H1 (cell line): ENCODE data around the gene PLA2G4F. TPM values are rescaled to one million over a fixed set of nuclear protein-coding genes. Genes with fewer than 3 reads are reported as not detected.

Experiments
- CTCF ChIA-PET: fragments of 300-600 bp; sonication (Branson Sonifier 250); formaldehyde crosslinking; loops from one replicate; lab custom pipeline; 2021; ENCODE audit not compliant: partially characterized antibody; lab: Charles Lee
- POLR2A ChIA-PET: fragments of 300-600 bp; sonication (Branson Sonifier 250); formaldehyde crosslinking; loops from one replicate; lab custom pipeline; 2021; ENCODE audit warnings: inconsistent platforms; ENCODE audit not compliant: partially characterized antibody; lab: Charles Lee
- DNase-seq, 2 experiments: peaks; one replicate each; pipeline versions ENCODE4 v3.0.0 to v3.0.0-alpha.2; 2010 to 2022; ENCODE audit warnings: low spot score in 2 of 2, low read depth in 1 of 2, mixed read lengths in 1 of 2
- FAIRE-seq: peaks from 2 replicates; lab custom pipeline; 2011; peaks lifted over from hg19 to GRCh38; lab: Jason Lieb, UNC
- H2AFZ ChIP-seq: 2 replicates; pipeline ENCODE4 v1.8.1; 2012; ENCODE audit warnings: low read length, inconsistent platforms
- H2AK5ac ChIP-seq: 2 replicates; pipeline ENCODE4 v1.6.1; 2013; ENCODE audit warnings: low read depth, low read length
- H2BK120ac ChIP-seq: replicated peaks from 2 replicates; pipeline ENCODE3; 2013; ENCODE audit warnings: low read depth, low read length, inconsistent platforms
- H2BK12ac ChIP-seq: 2 replicates; pipeline ENCODE4 v1.6.1; 2013; ENCODE audit warnings: low read depth, low read length
- H2BK15ac ChIP-seq: 2 replicates; pipeline ENCODE4 v1.6.1; 2013; ENCODE audit warnings: low read length
- H2BK20ac ChIP-seq: 2 replicates; pipeline ENCODE4 v1.6.1; 2013; ENCODE audit warnings: low read length
- H2BK5ac ChIP-seq: 2 replicates; pipeline ENCODE4 v1.6.1; 2013; ENCODE audit warnings: low read depth, low read length
- H3K14ac ChIP-seq: 2 replicates; pipeline ENCODE4 v1.6.1; 2013; ENCODE audit warnings: inconsistent platforms; ENCODE audit not compliant: insufficient read length
- H3K18ac ChIP-seq: 2 replicates; pipeline ENCODE4 v1.6.1; 2013; ENCODE audit warnings: low read length; ENCODE audit errors: extremely low read depth
- H3K23ac ChIP-seq: 2 replicates; pipeline ENCODE4 v1.6.1; 2013; ENCODE audit warnings: inconsistent platforms; ENCODE audit not compliant: insufficient read length
- H3K23me2 ChIP-seq: 2 replicates; pipeline ENCODE4 v1.6.1; 2013; ENCODE audit warnings: low read depth, low read length
- H3K27ac ChIP-seq: 2 replicates; pipeline ENCODE4 v1.6.1; 2011; ENCODE audit warnings: low read depth, low read length, inconsistent platforms
- H3K27me3 ChIP-seq, 4 experiments: replicated peaks in 1 of 4; 1 replicate in 1 of 4; 2 replicates in 3 of 4; pipeline versions ENCODE4 v1.6.1 to v1.8.1; 2011 to 2013; ENCODE audit warnings: low read length in 3 of 4, mild to moderate bottlenecking in 3 of 4, inconsistent platforms in 2 of 4, mixed read lengths in 2 of 4, moderate library complexity in 1 of 4; ENCODE audit not compliant: control insufficient read depth in 3 of 4, insufficient read depth in 3 of 4; ENCODE audit errors: extremely low read depth in 1 of 4
- H3K36me3 ChIP-seq, 4 experiments: 2 replicates each; pipeline versions ENCODE4 v1.6.1 to v1.8.1; 2011 to 2013; ENCODE audit warnings: mild to moderate bottlenecking in 4 of 4, low read length in 3 of 4, moderate library complexity in 2 of 4, control low read depth in 1 of 4, inconsistent platforms in 1 of 4; ENCODE audit not compliant: insufficient read depth in 4 of 4, control insufficient read depth in 2 of 4
- H3K4ac ChIP-seq: replicated peaks from 2 replicates; pipeline ENCODE3; 2013; ENCODE audit warnings: low read length, low read depth, mixed read lengths, inconsistent platforms; ENCODE audit not compliant: insufficient read length
- H3K4me1 ChIP-seq, 4 experiments: replicated peaks in 1 of 4; 1 replicate in 1 of 4; 2 replicates in 3 of 4; pipeline versions ENCODE4 v1.6.1 to v1.8.1; 2011 to 2013; ENCODE audit warnings: low read length in 3 of 4, inconsistent platforms in 2 of 4, mixed read lengths in 1 of 4; ENCODE audit not compliant: insufficient read depth in 4 of 4, control insufficient read depth in 3 of 4
- H3K4me2 ChIP-seq, 2 experiments: 2 replicates each; pipeline versions ENCODE4 v1.6.1 to v1.8.1; 2011 to 2013; ENCODE audit warnings: low read depth in 2 of 2, low read length in 2 of 2, control low read depth in 1 of 2, inconsistent platforms in 1 of 2, mild to moderate bottlenecking in 1 of 2; ENCODE audit not compliant: insufficient read depth in 1 of 2
- H3K4me3 ChIP-seq, 4 experiments: fragments of 200-600, 300-600 bp in 1 of 4; sonication (generic), shearing (Covaris generic), sonication (Bioruptor Twin) in 1 of 4; 2 replicates each; pipeline versions ENCODE4 v1.5.1 to v1.8.1; 2011 to 2016; ENCODE audit warnings: low read length in 4 of 4, low read depth in 3 of 4, control low read depth in 2 of 4, inconsistent platforms in 2 of 4, mild to moderate bottlenecking in 2 of 4, mixed read lengths in 1 of 4, moderate library complexity in 1 of 4; ENCODE audit not compliant: insufficient read depth in 2 of 4; ENCODE audit errors: extremely low read depth in 1 of 4
- H3K56ac ChIP-seq: replicated peaks from 2 replicates; pipeline ENCODE3; 2013; ENCODE audit warnings: low read depth, mild to moderate bottlenecking, mixed read lengths, low read length, inconsistent platforms; ENCODE audit not compliant: insufficient read length
- H3K79me1 ChIP-seq: 2 replicates; pipeline ENCODE4 v1.6.1; 2013; ENCODE audit warnings: low read depth, low read length, control low read depth
- H3K79me2 ChIP-seq, 2 experiments: 2 replicates each; pipeline versions ENCODE4 v1.6.1 to v1.8.1; 2012 to 2013; ENCODE audit warnings: low read length in 2 of 2, mild to moderate bottlenecking in 2 of 2, inconsistent platforms in 1 of 2; ENCODE audit not compliant: insufficient read depth in 2 of 2, control insufficient read depth in 1 of 2
- H3K9ac ChIP-seq, 4 experiments: replicated peaks in 1 of 4; 1 replicate in 1 of 4; 2 replicates in 3 of 4; pipeline versions ENCODE4 v1.6.1 to v1.8.1; 2011 to 2013; ENCODE audit warnings: low read depth in 3 of 4, low read length in 3 of 4, control low read depth in 2 of 4, mild to moderate bottlenecking in 2 of 4, moderate library complexity in 2 of 4, inconsistent platforms in 1 of 4; ENCODE audit errors: extremely low read depth in 1 of 4
- H3K9me3 ChIP-seq, 2 experiments: 2 replicates each; pipeline versions ENCODE4 v1.6.1 to v1.8.1; 2012 to 2013; ENCODE audit warnings: mild to moderate bottlenecking in 2 of 2, moderate library complexity in 2 of 2, control low read depth in 1 of 2, inconsistent platforms in 1 of 2, low read depth in 1 of 2, low read length in 1 of 2, mixed read lengths in 1 of 2; ENCODE audit not compliant: insufficient read depth in 2 of 2
- H4K20me1 ChIP-seq, 2 experiments: replicated peaks in 1 of 2; 2 replicates each; pipeline versions ENCODE3 to v1.8.1; 2011 to 2013; ENCODE audit warnings: inconsistent platforms in 2 of 2, low read length in 2 of 2, mild to moderate bottlenecking in 1 of 2; ENCODE audit not compliant: insufficient read depth in 2 of 2, control insufficient read depth in 1 of 2
- H4K5ac ChIP-seq: 2 replicates; pipeline ENCODE4 v1.6.1; 2013; ENCODE audit warnings: low read length, low read depth, mixed read lengths, inconsistent platforms; ENCODE audit not compliant: insufficient read length
- H4K8ac ChIP-seq: 2 replicates; pipeline ENCODE4 v1.8.0; 2013; ENCODE audit warnings: mild to moderate bottlenecking, moderate library complexity, low read length, inconsistent platforms; ENCODE audit not compliant: insufficient read depth; ENCODE audit errors: extremely low read depth
- H4K91ac ChIP-seq: replicated peaks from 2 replicates; pipeline ENCODE3; 2013; ENCODE audit warnings: low read length, mixed read lengths, inconsistent platforms; ENCODE audit not compliant: insufficient read length
- WGBS, 2 experiments: shearing (Covaris generic) in 1 of 2; methylation state at CpG; one replicate each; pipeline versions ENCODE4 v1.1.6 to v1.1.7; 2013 to 2015; ENCODE audit warnings: low lambda C conversion rate in 2 of 2, mixed read lengths in 2 of 2, inconsistent platforms in 1 of 2, low coverage in 1 of 2, missing lambda C conversion rate in 1 of 2; ENCODE audit not compliant: insufficient replicate concordance in 2 of 2, insufficient coverage in 1 of 2, insufficient read length in 1 of 2; ENCODE audit errors: extremely low coverage in 1 of 2, missing lambda C conversion rate in 1 of 2; 5-methylcytosine and 5-hydroxymethylcytosine counted together
- polyA plus RNA-seq, 7 experiments: library from polyadenylated mRNA; depleted of rRNA in 3 of 7; stranded (reverse) in 5 of 7; unstranded in 2 of 7; fragments of >200 nt in 5 of 7; fragments of 200-250 nt in 2 of 7; gene quantifications; 1 replicate in 5 of 7; 2 replicates in 1 of 7; 4 replicates in 1 of 7; pipeline versions ENCODE4 v1.2.1 to v1.2.3, GENCODE V29; 2011 to 2013; ENCODE audit warnings: missing spikeins in 2 of 7, mixed read lengths in 2 of 7
- total RNA-seq: library from RNA; stranded (reverse); fragmentation: NEBNext Ultra II Directional; extraction: Animal tissue kit (Norgen Biotek cat#: 25700); gene quantifications from 2 replicates; pipeline ENCODE4 v1.2.1, GENCODE V29; 2021

Gene PLA2G4F
- total and polyA plus RNA-seq, 2 of the 8 experiments (the other 6 are each of a cell fraction or from before 2014, with no cell fraction given): not detected

DNA sequence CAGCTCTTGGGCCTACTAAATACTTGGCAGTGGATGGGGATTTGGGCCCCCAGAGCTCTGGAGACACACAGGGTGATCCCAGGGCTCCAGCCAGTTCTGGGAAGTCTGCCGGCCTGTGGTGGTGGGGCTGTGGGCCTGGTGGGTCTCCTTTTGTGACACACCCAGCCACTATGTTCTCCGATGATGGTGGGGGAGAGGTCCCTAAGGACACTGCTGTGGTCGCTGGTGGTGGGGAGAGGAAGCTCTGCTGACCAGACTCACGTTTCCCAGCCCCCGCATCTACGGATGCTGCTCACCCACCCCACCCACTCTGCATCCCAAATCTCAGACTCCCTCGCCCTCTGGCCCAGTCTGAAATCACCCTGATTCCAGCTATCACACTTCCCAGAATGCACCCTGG is 62.5 kb downstream of the PLA2G4F start:
- Histone ChIP-seq H2BK120ac (no peak overlapping the region), H3K9ac (no peak overlapping the region), H3K9me3 (no peaks in the 10 kb centered on the region), H3K4ac (peak overlapping the region; percentile 53), H3K4me1 (peaks cover 0 to 5% (median 2%) of the 10 kb centered on the region in 4 experiments; a peak in 4 of 7 replicates), H3K18ac (no peak overlapping the region), H3K14ac (no peak overlapping the region), H3K36me3 (no peaks in the 10 kb centered on the region; a peak in 1 of 8 replicates), H3K79me1 (no peaks in the 10 kb centered on the region), H2BK20ac (no peak overlapping the region), H3K4me3 (no peak overlapping the region), H3K4me2 (no peak overlapping the region), H3K79me2 (no peaks in the 10 kb centered on the region), H2BK15ac (no peak overlapping the region), H4K8ac (no peak overlapping the region), H3K27me3 (no peaks in the 10 kb centered on the region; a peak in 1 of 7 replicates), H2BK12ac (no peak overlapping the region), H2BK5ac (no peak overlapping the region), H4K5ac (no peak overlapping the region), H4K91ac (no peak overlapping the region), H3K23ac (no peak overlapping the region), H2AK5ac (no peak overlapping the region), H2AFZ (no peak overlapping the region), H3K56ac (no peak overlapping the region), H3K23me2 (no peaks in the 10 kb centered on the region; the same call in 1 of the 2 replicates), H4K20me1 (no peaks in the 10 kb centered on the region), H3K27ac (no peak overlapping the region)
- WGBS, 2 experiments: 99% methylated on average over 6 of the region's 7 CpGs; no CpG with 5 or more reads in 1 of the 2 experiments
- ChIA-PET CTCF (interaction anchor here (1.0 to 7.3 kb wide), 9 partner anchors 11 to 123 kb away, joined by 3 to 63 read pairs (median 6); no protein-coding TSS in a partner anchor), POLR2A (interaction anchor here (1.4 kb wide), 1 partner anchor 9 kb away, joined by 4 read pairs; no protein-coding TSS in a partner anchor)
- FAIRE-seq (no peak), DNase-seq (no peak)
